GM13976 (cell line): Measurements from ENCODE around the gene DES.

ENCODE experiments used
- DNase-seq: peaks from one replicate; pipeline ENCODE4 v3.0.0; 2012; ENCODE audit warnings: low spot score
- CTCF ChIP-seq: IDR thresholded peaks from 2 replicates; pipeline ENCODE4 v1.5.1; 2012; ENCODE audit warnings: borderline replicate concordance, mild to moderate bottlenecking; ENCODE audit not compliant: insufficient read depth; ENCODE audit errors: extremely low read depth, missing control alignments, control extremely low read depth
- in situ Hi-C: fragments of 300-500 bp; cut with MboI; formaldehyde crosslinking; loops from one replicate; pipeline ENCODE4 v1.12.0; 2022; ENCODE audit warnings: low sequenced_read_pairs, mixed read lengths, inconsistent platforms; ENCODE audit not compliant: unreplicated experiment

The DES gene

GRCh38 chr2:219384083-219384713 is 34.0 kb upstream of the DES start:
- in situ Hi-C loops, result no loop called here
- no peak for TF ChIP-seq CTCF
- no peak for DNase-seq

DNA sequence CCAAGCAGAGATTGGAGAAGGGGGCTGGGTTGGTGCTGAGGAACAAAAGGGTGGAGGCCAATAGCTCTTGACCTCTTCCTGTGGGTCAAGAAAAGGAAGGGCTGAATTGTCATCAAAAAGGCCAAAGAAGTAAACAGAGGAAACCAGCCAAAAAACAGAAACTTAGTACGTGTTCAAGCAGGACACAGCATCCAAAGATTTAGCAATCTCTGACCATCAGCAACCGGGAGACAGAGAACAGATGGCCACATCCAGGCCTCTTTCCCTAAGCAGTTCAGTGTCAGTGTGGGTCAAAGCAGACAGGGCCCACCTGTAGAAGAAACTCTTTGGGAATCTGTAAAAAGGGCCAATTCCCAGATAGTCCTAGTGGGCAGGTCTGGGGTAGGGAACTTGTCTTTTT is 33.3 kb upstream of the DES start:
- DNase-seq, result no peak
- in situ Hi-C loops, result no loop called here
- TF ChIP-seq CTCF, result no peak

DNA sequence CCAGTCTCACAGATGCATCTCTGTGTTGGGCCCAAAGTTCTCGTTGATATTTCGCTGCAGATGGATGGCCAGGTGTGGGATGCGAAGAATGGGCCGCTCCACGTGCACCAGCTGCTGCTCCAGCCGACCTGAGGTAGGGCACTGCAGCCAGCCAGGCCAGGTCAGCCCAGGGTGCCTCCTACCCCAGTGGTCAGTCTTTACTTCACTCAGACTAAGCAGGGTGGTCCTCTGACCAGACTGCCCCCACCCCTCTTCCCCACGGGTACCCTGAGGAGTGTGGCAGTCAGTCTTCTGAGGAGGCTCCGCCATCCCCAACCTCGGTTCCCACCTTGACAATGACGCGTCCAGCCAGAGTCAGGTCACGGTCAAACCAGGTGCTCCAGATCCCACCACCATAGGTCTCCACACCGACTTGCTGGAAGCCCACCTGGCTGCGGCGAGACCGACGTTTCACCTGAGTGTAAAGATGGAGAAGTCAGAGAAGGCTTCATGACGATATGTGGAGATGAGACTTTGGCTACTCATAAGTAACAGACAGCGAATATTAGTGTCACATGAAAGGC is 32.1 kb upstream of the DES start:
- in situ Hi-C loops, result no loop called here
- no peak for TF ChIP-seq CTCF
- DNase-seq, result no peak

DNA sequence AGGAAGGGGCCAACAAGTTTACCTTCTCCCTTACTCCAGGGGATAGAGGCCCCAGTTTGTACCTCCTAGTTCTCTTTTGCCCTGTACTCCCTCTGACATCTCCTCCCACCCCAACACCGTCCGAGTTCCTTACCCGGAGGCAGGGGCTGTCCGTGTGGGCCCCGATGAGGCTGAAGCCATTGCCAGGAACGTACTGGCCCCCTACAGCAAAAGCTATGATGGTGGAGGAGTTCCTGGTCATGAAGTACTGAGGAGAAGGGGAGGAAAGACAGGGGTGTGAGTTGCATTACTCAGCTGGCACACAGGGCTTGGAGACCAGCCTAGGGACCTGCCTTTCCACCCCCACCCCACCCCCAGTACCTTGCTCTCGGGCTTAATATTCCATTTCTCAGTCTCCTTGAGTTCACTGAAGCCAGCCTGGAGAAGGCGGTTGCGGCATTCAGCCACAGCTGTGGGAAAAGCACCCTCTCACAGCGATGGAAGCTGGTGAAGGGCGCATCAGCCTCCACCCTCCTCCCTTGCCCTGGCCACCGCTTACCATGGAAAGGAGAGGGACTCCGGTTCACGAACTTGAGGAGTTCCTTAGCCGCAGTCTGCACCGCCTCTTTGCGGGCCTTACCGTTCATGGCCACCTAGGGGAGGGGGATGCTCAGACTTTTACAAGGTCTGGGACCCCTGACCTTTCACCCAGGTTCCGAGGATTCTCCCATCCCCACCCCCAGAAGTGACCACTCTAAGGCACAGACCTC is 31.5 kb upstream of the DES start:
- no peak for DNase-seq
- in situ Hi-C loops, result no loop called here
- no peak for TF ChIP-seq CTCF

DNA sequence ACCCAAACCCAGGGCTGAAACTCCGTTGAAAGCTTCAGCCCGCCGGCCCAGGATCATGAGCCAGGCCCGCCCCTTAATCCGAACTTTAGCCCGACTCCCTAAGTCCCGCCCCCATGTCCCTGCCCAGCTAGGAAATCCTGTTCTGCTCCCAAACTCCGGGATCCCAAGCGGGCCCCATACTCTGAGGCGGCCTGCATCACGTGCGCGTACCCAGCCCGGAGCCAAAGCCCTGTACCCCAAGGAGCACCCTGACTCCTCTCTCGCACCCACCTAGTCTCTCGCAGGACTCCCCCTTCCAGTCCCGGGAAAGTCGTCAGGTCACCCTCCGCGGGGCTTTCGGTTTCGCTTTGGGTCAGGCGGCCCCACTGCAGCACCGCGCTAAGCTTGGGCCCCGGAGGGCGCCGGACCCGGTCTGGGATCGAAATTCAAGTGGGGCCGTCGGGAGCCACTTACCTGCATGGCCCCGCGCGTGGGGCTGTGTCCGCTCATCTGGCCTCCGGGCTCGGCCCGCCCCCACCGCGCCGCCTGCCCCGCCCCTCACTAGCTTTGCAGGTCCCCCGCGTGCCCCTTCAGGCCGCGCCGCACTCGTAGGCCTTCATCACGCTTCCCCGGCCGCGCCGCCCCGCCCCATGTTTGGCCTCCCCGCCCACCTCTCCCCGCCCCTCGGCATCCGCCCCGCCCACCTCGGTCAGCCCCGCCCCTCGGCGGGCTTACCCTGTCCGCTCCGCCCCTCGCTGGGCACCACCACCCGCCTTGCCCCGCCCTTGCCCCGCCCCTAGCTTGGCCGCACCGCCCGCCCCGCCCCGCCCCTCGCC is 30.7 kb upstream of the DES start, which contains the start of gene DNPEP:
DNPEP (minus strand) TSS at position 607 of the 815 bp plus-strand sequence; CDS start at position 489, 118 bp downstream.
- DNase-seq, result peak; percentile 99
- in situ Hi-C loops, result no loop called here
- TF ChIP-seq CTCF, result no peak
